Stimulated activated CD4-positive, alpha-beta T cell treated with anti-CD3 and anti-CD28 coated beads, Interleukin-4, amount 100 ng/mL, for 4 hours (primary cell): ENCODE measurements around the gene ANO8.

Experiments
- DNase-seq, 2 experiments: peaks; one replicate each; pipeline ENCODE4 v3.0.0-alpha.2; 2020

The ANO8 gene

DNA sequence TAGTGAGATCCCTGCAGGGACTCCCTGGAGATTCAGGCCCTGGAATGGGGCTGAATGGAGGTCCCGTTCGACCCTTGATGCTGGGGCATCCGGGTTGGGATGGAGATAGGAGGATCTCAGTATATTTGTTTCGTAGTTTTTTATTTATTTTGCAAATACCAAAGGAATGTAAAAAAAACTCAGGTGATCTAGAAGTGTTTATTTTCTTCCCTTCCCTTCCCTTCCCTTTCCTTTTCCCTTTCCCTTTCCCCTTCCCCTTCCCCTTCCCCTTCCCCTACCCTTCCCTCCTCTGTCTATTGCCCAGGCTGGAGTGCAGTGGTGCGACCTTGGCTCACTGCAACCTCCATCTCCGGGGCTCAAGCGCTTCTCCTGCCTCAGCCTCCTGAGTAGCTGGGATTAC lies 7.2 kb upstream of the ANO8 start:
- no peak for DNase-seq

DNA sequence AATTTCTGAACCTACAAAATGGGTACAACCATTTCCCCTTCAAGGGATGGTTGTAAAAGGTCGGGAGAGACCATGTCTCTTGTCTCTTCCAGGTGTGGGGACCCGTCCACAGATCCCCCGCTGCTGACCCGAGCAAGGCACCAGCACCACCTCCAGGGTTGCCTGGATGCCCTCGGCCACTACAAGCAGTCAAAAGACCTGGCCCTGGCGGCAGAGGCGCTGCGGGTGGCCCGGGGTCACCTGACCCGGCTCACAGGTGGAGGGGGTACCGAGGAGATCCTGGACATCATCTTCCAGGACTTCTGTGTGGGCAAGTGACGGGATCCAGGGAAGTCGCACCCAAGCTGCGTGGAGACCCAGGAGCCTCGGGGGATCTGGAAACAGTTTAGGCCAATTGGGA lies 6.7 kb upstream of the ANO8 start:
- no peak for DNase-seq

DNA sequence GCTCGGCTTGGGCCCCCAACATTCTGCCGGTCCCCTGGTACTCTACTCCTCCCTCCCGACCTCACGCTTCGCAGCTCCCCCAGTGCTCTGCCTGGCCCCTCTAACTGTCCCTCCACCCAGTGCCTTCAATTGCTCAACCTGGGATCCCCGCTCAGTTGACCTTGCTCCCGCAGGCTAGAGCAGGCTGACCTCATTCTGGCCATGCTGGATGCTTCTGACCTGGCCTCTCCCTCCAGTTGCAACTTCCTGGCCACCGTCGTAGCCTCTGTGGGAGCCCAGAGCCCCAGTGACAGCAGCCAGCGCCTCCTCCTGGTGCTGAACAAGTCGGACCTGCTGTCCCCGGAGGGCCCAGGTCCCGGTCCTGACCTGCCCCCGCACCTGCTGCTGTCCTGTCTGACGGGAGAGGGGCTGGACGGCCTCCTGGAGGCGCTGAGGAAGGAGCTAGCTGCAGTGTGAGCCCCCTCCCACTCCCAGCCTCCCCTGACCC lies 6.3 kb upstream of the ANO8 start:
- no peak for DNase-seq

DNA sequence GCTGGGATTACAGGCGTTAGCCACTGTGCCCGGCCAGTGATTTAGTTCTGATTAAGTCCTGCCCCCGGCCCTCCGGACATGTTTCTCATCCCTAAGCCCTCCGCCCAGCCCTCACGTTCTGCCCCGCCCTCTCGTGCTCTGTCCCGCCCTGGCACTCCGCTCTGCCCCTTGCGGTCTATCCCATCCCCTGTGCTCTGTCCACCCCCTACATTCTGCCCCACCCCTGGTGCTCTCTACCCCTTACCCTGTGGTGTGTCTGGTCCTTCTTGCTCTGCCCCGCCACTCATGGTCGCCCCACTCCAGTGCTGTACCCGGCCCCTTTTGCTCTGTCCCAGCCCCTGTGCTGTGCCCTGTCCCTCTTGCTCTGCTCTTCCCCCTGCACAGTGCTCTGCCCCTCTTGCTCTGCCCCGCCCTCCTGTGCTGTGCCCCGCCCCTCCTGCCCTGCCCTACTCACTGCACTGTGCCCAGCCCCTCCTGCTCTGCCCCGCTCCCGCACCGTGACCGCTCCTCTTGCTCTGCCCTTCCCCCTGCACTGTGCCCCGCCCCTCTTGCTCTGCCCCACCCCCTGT lies 5.7 kb upstream of the ANO8 start:
- no peak for DNase-seq

DNA sequence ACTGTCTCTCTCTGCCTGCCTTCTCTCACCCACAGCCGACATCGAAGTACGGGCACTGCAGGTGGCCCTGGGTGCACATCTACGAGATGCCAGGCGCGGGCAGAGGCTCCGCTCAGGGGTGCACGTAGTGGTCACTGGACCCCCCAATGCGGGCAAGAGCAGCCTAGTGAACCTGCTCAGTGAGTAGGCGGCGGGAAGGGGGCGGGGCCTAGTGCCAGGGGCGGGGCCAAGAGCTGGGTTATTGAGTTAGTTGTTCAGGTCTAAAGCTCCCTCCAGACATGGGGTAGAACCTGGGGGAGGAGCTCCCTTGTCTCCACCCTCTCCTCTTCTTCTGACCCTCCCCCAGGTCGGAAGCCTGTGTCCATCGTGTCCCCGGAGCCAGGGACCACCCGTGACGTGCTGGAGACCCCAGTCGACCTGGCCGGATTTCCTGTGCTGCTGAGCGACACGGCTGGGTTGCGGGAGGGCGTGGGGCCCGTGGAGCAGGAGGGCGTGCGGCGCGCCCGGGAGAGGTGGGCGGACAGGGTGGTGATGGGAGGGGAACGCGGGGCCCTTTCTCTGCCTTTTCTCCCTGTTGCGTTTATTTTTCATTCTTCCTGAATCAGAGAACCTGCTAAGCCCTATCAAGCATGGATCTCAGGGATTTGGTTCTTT lies 4.6 kb upstream of the ANO8 start:
- DNase-seq, result peak in 1 of 2 experiments; percentile 58

DNA sequence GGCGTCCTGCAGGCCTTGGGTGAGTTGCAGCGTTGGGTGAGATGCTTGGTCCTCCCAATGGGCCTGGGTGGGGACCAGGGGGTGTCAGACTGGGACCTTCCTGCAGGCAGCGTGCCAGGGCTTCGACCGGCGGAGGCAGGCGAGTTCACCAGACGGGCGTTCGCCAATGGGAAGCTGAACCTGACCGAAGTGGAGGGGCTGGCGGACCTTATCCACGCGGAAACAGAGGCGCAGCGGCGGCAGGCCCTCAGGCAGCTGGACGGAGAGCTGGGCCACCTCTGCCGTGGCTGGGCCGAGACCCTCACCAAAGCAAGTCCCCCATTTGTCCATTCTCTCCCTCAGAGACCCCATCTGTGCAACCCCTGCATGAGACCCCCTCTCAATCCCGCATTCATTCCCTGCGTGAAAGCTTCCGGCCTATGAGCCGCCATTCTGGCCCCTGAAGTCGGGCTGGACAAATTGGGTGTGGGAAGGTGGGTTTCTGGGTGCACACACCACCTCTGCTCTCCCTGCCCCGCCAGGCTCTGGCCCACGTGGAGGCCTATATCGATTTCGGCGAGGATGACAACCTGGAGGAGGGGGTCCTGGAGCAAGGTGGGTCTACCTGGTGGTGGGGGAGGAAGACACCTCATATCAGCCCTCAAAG lies 3.9 kb upstream of the ANO8 start:
- no peak for DNase-seq

DNA sequence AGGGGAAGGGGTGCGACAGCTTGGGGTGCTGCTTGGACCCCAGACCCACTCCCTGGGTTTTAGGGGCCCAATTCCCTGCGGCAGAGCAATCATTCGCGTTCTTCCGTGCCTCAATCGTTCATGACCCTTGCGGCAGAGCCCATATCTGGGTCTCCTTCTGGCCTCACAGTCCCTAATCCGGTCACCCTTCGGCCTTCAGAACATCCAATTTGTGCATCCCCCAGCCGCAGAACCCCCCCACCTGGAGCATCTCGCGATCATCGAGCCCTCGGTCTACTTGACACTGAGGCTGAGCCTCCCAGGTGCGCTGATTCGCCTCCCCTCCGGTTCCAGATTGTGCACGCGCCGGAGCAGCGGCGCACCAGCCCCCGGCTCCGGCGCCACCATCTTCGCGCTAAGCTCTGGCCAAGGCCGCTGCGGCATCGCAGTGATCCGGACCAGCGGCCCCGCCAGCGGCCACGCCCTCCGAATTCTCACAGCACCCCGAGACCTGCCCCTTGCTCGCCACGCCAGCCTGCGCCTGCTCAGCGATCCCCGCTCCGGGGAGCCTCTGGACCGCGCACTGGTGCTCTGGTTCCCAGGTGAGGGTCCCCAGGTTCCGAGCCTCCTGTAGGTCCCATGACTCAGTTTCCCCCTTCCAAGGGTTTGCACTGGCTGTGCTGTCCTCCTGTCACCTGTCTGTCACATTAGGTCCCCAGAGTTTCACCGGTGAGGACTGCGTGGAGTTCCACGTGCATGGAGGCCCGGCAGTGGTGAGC lies 3.2 kb upstream of the ANO8 start:
- DNase-seq, result peak; percentile 17 to 38

DNA sequence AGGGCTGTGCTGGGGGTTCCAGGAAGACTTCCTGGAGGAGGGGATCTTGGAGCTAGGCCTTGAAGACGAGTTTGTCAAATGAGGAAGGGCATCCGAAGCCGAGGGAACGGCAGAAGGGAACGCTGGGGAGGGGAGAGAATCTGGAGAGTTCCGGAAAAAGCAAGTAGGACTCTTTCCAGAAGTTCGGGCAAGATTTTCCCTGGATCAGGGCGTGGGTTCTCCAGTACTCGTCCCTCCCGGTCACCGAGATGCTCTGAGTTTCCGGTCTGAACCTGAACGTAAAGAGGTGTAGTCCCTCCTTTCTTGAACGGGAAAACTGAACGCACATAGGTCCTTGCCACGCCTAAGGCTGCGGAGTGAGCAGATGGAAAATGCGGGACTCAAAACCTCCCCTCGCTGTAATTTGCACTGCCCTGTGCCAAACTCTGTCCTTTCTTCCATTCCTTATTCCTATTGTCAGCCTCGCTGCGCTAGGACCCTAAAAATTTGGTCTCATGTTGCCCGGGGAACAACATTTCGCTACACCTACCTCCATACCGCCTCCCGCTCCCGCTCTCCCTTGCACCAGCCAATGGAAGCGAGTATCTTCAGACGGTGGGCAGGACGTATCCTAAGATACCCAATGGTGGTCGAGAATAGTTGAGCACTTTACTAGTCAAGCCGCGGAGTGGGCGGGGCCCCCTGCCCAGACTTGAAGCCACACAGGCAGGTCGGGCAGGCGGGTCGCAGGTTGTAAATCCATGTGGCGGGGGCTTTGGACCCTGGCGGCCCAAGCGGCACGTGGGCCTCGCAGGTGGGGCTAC lies 2.4 kb upstream of the ANO8 start, which contains the start of gene GTPBP3:
GTPBP3 (plus strand) TSS at position 682 of the 803 bp plus-strand sequence; CDS start at position 741, 59 bp downstream.
- DNase-seq, result peak; percentile 94 to 97

DNA sequence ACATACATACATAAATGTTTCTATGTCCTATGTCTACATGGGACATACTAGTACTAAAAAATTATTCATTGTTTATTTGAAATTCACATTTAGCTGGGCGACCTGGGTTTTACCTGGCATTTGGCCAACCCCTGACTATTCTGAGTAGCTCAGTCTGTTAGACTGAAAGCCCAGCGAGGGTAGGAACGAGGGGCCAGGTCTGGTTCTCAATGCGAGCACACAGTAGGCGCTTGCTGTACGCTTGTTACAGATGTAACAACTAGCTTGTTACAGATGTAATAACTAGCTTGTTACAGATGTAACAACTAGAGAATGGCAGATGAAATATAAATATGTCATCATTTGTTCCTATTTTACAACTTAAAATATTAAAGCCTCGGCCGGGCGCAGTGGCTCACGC lies 920 bp upstream of the ANO8 start:
- DNase-seq, result no peak

DNA sequence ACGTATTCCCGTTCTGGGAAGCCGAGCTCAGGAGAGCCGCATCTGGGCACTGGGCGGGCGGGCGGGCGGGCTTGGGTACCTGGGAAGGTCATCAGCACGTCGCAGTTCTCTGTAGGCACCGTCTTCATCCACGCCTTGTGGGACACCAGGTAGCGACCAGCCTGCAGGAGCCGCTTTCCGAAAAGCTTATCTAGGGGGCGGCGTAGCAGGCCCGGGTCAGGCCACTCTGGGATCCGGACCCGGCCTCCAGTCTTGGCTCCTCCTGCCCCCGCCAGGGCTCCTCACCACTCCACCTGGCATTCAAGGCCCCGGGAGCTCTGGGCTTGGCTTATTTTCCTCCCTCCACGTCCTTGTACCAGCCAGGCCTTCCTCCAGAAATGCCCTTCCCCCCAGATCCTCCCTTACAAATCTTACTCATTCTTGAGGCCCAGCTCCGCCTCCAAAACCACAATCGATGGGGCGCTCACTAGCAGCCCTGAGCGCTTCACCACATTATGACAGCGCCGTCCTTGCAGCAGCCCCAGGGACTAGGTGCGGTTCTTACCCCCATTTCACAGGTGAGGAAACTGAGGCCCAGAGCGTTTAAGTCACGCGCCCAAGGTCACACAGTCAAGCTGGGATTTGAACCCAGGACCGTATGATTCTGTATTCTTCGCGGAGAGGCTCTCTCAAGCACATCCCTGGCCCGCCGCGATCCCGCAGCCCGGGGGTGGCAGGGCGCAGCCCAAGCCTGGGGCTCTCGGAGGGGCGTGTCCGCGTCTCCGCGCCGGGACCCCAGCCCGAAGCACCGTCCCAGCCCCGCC lies 843 bp downstream of the ANO8 start:
- peak; percentile 66 to 84 for DNase-seq

DNA sequence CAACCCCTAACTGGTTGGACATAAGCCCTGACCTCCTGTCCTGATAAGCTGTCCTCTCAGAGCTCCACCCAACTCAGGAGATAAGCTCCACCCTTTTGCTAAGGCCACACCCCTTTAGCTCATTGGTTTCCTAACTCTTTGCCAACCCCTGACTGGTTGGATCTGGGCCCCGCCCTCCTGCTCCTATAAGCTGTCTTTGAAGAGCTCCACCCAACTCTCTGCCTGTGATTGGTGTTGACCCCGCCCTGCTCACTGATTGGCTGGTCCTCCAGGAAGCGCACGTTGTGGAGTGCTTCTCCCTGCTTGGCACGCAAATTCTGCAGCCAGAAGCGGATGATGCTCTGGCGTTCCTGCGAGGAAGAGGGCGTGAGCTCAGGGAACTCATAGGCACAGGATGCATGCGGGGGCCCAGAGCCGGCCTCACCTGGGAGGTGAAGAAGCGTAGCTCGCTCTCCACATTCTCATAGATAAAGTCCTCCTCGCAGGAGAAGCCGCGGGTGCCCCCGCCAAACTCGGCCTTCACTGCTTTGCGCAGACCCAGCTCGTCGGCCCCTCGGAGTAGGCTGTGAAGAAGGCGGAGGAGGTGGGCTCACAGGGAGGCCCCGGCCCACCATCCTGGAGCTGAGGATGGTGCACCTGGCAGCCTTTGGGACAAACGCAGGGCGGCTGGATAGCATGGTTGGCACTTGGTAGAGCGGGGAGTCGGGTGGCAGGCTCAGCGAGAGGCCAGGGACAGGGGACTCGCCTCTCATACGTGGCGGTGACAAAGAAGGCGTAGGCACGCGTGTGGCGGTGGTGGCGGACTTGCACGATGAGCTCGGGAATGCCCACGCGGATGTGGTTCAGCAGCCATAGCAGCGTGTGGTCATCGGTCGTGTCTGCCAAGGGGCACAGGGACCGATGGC lies 1.7 kb downstream of the ANO8 start:
- DNase-seq, result no peak

DNA sequence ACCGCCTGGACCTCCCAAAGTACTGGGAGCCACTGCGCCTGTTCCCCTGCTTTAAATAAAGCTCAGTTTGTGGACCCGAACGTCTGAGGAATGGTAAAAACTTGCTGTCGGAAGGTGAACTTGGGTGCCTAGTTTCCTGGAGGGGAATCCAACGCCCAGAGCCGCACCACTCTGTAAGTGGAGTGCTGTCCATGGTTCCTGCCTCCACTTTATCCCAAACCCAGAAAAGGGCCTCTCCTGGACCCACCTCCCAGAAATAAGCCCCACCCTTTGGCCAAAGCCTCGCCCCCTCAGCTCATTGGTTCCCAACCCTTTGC lies 2.3 kb downstream of the ANO8 start:
- no peak for DNase-seq

DNA sequence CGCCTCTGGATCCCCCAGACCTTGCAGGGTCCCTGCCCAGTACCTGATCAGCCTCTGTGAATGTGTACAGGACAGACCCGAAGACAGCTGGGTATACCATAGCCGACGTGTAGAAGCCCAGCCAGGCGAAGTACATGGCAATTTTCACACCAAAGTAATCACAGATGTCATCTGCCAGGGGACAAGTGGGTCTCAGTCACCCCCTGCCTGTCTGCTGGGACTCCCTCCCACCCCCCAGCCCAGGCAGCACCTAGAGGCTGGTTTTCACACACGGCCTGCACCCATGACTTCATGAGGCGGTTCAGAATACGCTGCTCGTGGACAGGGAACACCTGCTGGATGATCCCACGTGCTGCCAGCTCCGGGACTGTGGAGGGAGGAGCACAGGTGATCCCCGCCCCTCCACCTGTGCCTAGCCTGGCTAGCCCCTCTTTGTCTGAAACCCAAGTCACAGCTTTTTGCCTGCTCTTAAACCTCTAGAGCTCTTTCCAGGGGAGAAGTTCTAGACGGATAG lies 3.6 kb downstream of the ANO8 start:
- DNase-seq, result no peak

DNA sequence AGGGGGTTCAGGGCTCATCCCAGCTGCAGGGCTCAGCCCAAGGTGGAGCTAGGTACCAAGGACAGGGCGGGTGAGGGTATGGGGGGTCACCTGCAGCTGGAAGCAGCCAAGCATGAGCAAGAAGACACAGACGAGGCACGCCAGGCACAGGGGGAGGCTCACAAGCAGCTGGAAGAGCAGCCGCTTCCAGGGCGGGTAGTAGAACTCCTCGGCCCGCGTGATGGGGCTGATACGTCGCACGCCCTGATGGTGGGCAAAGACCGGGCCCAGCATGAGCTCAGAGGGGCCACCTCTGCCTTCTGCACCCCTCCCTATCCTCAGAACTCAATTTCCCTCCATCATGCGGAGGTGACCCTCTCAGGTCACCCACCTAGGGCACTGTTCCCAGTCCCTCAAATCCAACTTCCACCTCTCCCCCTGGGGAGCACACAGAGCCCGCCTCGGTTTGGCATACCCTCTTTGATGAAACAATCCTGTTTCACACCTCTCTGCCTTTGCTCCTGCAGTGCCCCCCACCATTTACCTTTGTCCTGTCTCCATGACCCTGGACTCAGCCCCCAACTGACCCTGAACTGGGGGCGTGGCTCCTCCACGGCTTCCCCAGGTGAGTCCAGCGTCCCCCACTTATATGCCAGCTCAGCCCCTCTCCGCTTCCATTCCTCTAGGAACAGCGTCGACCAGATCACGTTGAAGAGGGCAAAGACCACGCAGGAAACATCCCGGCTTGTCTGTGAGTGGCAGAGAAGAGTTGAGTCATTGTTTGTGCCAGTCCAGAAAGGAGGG lies 4.2 kb downstream of the ANO8 start:
- no peak for DNase-seq

DNA sequence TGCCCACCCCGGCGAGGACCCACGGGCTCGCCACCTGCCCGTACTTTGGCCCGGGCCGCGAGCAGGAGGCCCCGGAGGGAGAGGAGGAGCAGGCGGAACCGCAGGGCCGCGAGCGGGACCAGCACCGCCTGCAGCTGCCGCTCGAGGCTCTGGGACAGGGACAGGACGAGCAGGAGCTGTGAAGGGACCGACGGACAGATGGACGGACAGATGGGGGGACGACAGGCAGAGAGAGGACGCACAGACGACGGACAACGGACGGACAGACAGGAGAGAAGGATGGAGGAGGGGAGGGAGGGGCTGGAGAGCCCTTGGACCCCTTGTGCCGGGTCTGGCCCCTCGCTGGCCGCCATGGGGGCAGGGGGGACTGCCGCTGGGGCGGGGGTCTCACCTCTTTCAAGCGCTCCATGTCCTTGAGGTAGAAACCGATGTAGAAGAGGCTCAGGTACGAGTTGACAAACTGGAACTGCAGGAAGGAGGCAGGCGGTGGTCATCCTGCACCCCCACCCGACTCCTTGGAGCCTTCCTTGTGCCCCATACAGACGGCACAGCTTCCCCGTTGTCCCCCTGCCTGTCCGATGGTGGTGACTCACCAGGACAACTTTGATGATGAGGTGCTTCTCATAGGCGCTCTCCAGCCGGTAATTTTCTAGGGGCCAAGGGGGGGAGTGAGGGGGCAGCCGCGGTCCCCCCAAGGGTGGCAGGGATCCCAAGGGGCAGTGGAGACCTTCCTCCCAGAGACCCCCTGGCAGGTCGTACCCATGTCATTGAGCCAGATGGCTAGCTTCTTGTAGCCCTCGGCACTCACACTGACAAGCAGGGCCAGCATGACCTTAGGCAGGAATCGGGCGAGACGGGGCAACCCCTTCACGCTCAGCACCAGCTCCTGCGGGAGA lies 5.0 kb downstream of the ANO8 start:
- no peak for DNase-seq

DNA sequence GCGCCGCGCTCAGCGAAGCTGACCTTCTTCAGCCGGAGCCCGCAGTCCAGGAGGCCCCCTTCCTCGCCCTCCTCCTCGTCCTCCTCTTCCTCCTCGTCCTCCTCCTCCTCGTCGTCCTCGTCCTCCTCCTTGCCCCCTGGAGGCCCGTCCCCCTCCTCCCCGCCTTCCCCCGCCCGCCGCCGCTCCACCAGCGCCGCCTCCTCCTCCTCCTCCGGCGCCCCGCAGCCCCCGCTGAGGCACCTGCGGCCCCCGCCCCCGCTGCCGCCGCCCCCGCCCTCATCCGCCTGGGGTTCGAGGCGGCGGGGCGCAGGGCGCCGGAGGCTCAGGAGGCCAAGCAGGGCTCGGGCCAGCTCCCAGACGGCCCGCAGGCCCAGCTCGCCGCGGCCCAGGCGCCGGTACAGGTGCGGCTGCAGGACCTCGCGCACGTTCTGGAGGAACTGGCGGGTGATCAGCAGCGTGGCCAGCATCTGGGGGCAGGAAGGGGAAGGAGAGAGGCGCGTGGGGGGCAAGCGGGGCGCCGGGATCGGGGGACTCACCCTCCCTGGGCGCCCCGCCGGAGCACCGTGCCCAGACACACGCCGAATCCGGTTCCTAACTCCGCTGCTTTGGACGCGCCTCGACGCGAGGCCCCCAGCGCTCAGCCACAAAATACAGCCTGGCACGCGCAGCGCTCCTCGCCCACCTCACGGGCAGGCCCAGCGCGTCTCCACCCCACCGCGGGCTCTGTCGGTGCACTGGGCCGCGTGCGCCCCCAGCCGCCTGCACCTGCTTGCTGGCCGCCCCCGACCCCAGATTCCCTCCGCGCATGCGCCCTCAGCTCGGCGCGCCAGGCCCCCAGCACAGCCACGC lies 5.9 kb downstream of the ANO8 start:
- peak; percentile 51 to 61 for DNase-seq

DNA sequence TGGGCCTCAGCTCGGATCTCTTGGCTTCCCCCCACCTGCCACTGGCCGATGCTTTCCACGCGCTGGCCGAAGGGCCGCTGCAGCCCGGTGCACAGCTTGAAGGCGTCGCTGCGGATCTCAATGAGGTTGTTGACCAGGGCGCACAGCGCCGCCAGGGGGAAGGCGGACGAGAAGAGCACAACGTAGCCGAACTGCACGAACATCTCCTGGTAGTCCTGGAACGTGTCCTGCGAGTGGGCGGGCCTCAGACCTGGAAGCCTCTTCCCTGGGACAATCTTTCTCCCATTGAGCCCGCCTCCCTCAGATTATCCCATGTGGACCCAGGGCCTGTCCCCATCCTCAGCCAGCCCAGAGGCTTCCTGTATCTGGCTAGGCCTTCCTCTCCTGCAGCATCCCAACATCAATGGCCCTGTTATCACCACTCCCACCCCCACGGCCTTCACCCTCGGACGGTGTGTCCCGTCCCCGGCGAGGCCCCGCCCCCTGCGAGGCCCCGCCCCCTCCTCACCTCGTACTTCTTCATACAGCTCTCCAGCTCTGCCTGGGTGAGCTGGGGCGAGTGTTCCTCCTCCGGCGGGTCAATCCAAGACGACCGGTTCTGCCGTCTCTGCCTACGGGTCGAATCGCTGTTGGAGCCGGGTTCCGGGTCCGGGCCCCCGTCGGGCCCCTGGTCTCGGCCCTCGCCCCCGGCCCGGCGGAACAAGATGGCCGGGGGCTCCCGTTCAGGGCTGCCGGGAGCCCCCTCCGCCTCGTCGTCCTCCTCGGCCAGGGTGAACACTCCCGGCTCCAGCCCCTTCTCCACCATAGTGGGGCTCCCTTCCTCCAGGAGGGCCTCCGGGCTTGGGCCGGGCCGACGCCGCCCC lies 6.8 kb downstream of the ANO8 start:
- peak; percentile 41 to 64 for DNase-seq
